ENCODE results near the gene EGR1.

Gene EGR1

GRCh38 chr5:138444078-138444773, 21.1 kb upstream of the EGR1 start:
- no peaks in the 10 kb centered on the region for H4K20me1 ChIP-seq (ENCODE audit: insufficient read depth, low read length)
- DNase-seq, result no peak
- H3K27ac ChIP-seq (ENCODE audit: low read length), result no peak overlapping the region
- no peaks in the 10 kb centered on the region for H3K9me2 ChIP-seq (replicated peaks; ENCODE audit: insufficient read depth, low read length)
- no peaks in the 10 kb centered on the region; the same call in 1 of the 2 replicates for H3K27me3 ChIP-seq (replicated peaks; ENCODE audit: insufficient read depth, low read length)
- TF ChIP-seq EZH2 (optimal IDR thresholded peaks at IDR 0.05; ENCODE audit: low read depth, low read length) (no peak), EZH2phosphoT487 (IDR thresholded peaks at IDR 0.05; ENCODE audit: low read length) (no peak), CTCF (IDR thresholded peaks at IDR 0.05; ENCODE audit: low read length) (no peak)
- no peak overlapping the region for H3K9ac ChIP-seq (ENCODE audit: low read length)
- no peak overlapping the region for H2AFZ ChIP-seq (ENCODE audit: low read length)
- no peaks in the 10 kb centered on the region for H3K36me3 ChIP-seq (replicated peaks; ENCODE audit: insufficient read depth, low read length)
- H3K4me3 ChIP-seq (ENCODE audit: low read length), result no peak overlapping the region
- no peaks in the 10 kb centered on the region for H3F3A ChIP-seq (ENCODE audit: insufficient read depth, low read length)
- H3K4me1 ChIP-seq (ENCODE audit: low read length), result no peaks in the 10 kb centered on the region
- H3K9me3 ChIP-seq (replicated peaks; ENCODE audit: insufficient read depth, low read length), result no peaks in the 10 kb centered on the region
- H3K79me2 ChIP-seq (ENCODE audit: low read length), result no peaks in the 10 kb centered on the region
- H3K4me2 ChIP-seq (ENCODE audit: low read depth, low read length), result no peak overlapping the region

GRCh38 chr5:138444774-138445546, 20.3 kb upstream of the EGR1 start:
- Histone ChIP-seq H3K4me3 (ENCODE audit: low read length) (no peak overlapping the region), H3K36me3 (replicated peaks; ENCODE audit: insufficient read depth, low read length) (no peaks in the 10 kb centered on the region), H3K79me2 (ENCODE audit: low read length) (no peaks in the 10 kb centered on the region), H3K9me2 (replicated peaks; ENCODE audit: insufficient read depth, low read length) (no peaks in the 10 kb centered on the region), H3K27me3 (replicated peaks; ENCODE audit: insufficient read depth, low read length) (no peaks in the 10 kb centered on the region; the same call in 1 of the 2 replicates), H3K27ac (ENCODE audit: low read length) (no peak overlapping the region), H3K9me3 (replicated peaks; ENCODE audit: insufficient read depth, low read length) (no peaks in the 10 kb centered on the region), H3K4me2 (ENCODE audit: low read depth, low read length) (no peak overlapping the region), H4K20me1 (ENCODE audit: insufficient read depth, low read length) (no peaks in the 10 kb centered on the region), H2AFZ (ENCODE audit: low read length) (no peak overlapping the region), H3K9ac (ENCODE audit: low read length) (no peak overlapping the region), H3F3A (ENCODE audit: insufficient read depth, low read length) (no peaks in the 10 kb centered on the region), H3K4me1 (ENCODE audit: low read length) (no peaks in the 10 kb centered on the region)
- no peak for TF ChIP-seq CTCF (IDR thresholded peaks at IDR 0.05; ENCODE audit: low read length)
- no peak for TF ChIP-seq EZH2phosphoT487 (IDR thresholded peaks at IDR 0.05; ENCODE audit: low read length)
- no peak for TF ChIP-seq EZH2 (optimal IDR thresholded peaks at IDR 0.05; ENCODE audit: low read depth, low read length)
- no peak for DNase-seq

GRCh38 chr5:138445547-138446271, 19.6 kb upstream of the EGR1 start:
- Histone ChIP-seq H3K27ac (ENCODE audit: low read length) (no peak overlapping the region), H3K9ac (ENCODE audit: low read length) (no peak overlapping the region), H3K4me1 (ENCODE audit: low read length) (no peaks in the 10 kb centered on the region), H3K79me2 (ENCODE audit: low read length) (no peaks in the 10 kb centered on the region), H3F3A (ENCODE audit: insufficient read depth, low read length) (no peaks in the 10 kb centered on the region), H3K9me2 (replicated peaks; ENCODE audit: insufficient read depth, low read length) (no peaks in the 10 kb centered on the region), H3K36me3 (replicated peaks; ENCODE audit: insufficient read depth, low read length) (no peaks in the 10 kb centered on the region), H2AFZ (ENCODE audit: low read length) (no peak overlapping the region), H4K20me1 (ENCODE audit: insufficient read depth, low read length) (no peaks in the 10 kb centered on the region), H3K4me2 (ENCODE audit: low read depth, low read length) (no peak overlapping the region), H3K9me3 (replicated peaks; ENCODE audit: insufficient read depth, low read length) (no peaks in the 10 kb centered on the region), H3K4me3 (ENCODE audit: low read length) (no peak overlapping the region), H3K27me3 (replicated peaks; ENCODE audit: insufficient read depth, low read length) (no peaks in the 10 kb centered on the region; the same call in 1 of the 2 replicates)
- no peak for DNase-seq
- TF ChIP-seq EZH2 (optimal IDR thresholded peaks at IDR 0.05; ENCODE audit: low read depth, low read length) (no peak), EZH2phosphoT487 (IDR thresholded peaks at IDR 0.05; ENCODE audit: low read length) (no peak), CTCF (IDR thresholded peaks at IDR 0.05; ENCODE audit: low read length) (no peak)

All from MM.1S (cell line).